LNCaP clone FGC (cell line): ENCODE results near the gene CEP170.

Source experiments
- DNase-seq: peaks from one replicate; pipeline ENCODE4 v3.0.0-alpha.2; 2011; ENCODE audit warnings: low read depth
- H3K4me3 ChIP-seq: 2 replicates; pipeline ENCODE4 v1.5.1; 2011; ENCODE audit warnings: mild to moderate bottlenecking, low read depth, low read length, control low read depth
- CTCF ChIP-seq: IDR thresholded peaks from 2 replicates; pipeline ENCODE4 v1.5.1; 2012; ENCODE audit warnings: mild to moderate bottlenecking; ENCODE audit not compliant: control insufficient read depth, insufficient read depth; ENCODE audit errors: extremely low read depth

CEP170 gene

GRCh38 chr1:243244432-243244841, 10.6 kb downstream of the CEP170 start:
- H3K4me3 ChIP-seq: no peak overlapping the region
- no peak for DNase-seq
- TF ChIP-seq CTCF: no peak

GRCh38 chr1:243236604-243237252, 18.4 kb downstream of the CEP170 start:
- no peak for DNase-seq
- no peak overlapping the region for H3K4me3 ChIP-seq
- TF ChIP-seq CTCF: no peak

GRCh38 chr1:243234978-243235647, 20.0 kb downstream of the CEP170 start:
- no peak for TF ChIP-seq CTCF
- no peak overlapping the region for H3K4me3 ChIP-seq
- no peak for DNase-seq

- no peak for DNase-seq
- no peak overlapping the region for H3K4me3 ChIP-seq
- TF ChIP-seq CTCF: no peak
These were observed 21.2 kb downstream of the CEP170 start for GRCh38 chr1:243233908-243234307.

GRCh38 chr1:243230914-243231313, 24.2 kb downstream of the CEP170 start:
- H3K4me3 ChIP-seq: no peak overlapping the region
- no peak for DNase-seq
- TF ChIP-seq CTCF: no peak

- H3K4me3 ChIP-seq: no peak overlapping the region
- DNase-seq: no peak
- TF ChIP-seq CTCF: no peak
These were observed 25.6 kb downstream of the CEP170 start for GRCh38 chr1:243229526-243229925.

GRCh38 chr1:243227622-243228021, 27.5 kb downstream of the CEP170 start:
- no peak for TF ChIP-seq CTCF
- DNase-seq: no peak
- H3K4me3 ChIP-seq: no peak overlapping the region
